ENCODE measurements around the gene CTIF. TPM values are rescaled to one million over a fixed set of nuclear protein-coding genes. Genes with fewer than 3 reads are reported as not detected.

Gene CTIF
- polyA plus RNA-seq, 3 donors, result 0.38 to 8.7 (median 1.2) TPM

- no peak for TF ChIP-seq CTCF (IDR thresholded peaks at IDR 0.05)
- Histone ChIP-seq H2AFZ (ENCODE audit: insufficient read depth, low read depth, low read length, poor library complexity, severe bottlenecking) (no peak overlapping the region), H3K27me3 (ENCODE audit: control insufficient read depth in 2 of 2, insufficient read depth in 2 of 2, low read length in 2 of 2) (no peaks in the 10 kb centered on the region), H3K4me1 (ENCODE audit: control insufficient read depth in 1 of 2, insufficient read depth in 2 of 2, low read length in 2 of 2) (peaks cover 25 to 35% of the 10 kb centered on the region in 2 donors), H4K20me1 (ENCODE audit: insufficient read depth, low read length) (no peaks in the 10 kb centered on the region), H3K36me3 (replicated peaks in 1 of 2; ENCODE audit: control insufficient read depth in 1 of 2, insufficient read depth in 2 of 2, low read length in 2 of 2) (no peaks in the 10 kb centered on the region), H3K27ac (ENCODE audit: low read depth in 1 of 2, low read length in 2 of 2) (no peak overlapping the region), H3K4me2 (replicated peaks; ENCODE audit: extremely low read depth, low read length, poor library complexity, severe bottlenecking) (no peak overlapping the region), H3K9me3 (replicated peaks in 1 of 2; ENCODE audit: control insufficient read depth in 1 of 2, insufficient read depth in 1 of 2, low read length in 2 of 2) (no peaks in the 10 kb centered on the region), H3K4me3 (replicated peaks in 1 of 3; ENCODE audit: low read depth in 2 of 3, low read length in 3 of 3) (no peak overlapping the region), H3K9ac (ENCODE audit: insufficient read depth, low read length, poor library complexity, severe bottlenecking) (no peak overlapping the region), H3K79me2 (ENCODE audit: insufficient read depth, low read length) (no peaks in the 10 kb centered on the region)
- intact Hi-C loops (cut with micrococcal nuclease), result no loop called here
- Mint-ChIP-seq H3K27ac (no peak overlapping the region), H3K4me1 (peaks cover 40% of the 10 kb centered on the region), H3K9me3 (peaks cover 0 to 5% (median 2%) of the 10 kb centered on the region in 7 donors), H3K27me3 (ENCODE audit: low read depth in 3 of 3) (no peaks in the 10 kb centered on the region), H3K36me3 (peaks cover 10 to 20% of the 10 kb centered on the region in 2 donors), H3K4me3 (no peak overlapping the region)
- 98% methylated on average over 9 of the region's 11 CpGs for WGBS (ENCODE audit: insufficient coverage)
- DNase-seq, result no peak
These were observed 309.1 kb downstream of the CTIF start for GRCh38 chr18:48847807-48848486.

- Histone ChIP-seq H3K27me3 (ENCODE audit: control insufficient read depth in 2 of 2, insufficient read depth in 2 of 2, low read length in 2 of 2) (no peaks in the 10 kb centered on the region), H3K9ac (ENCODE audit: insufficient read depth, low read length, poor library complexity, severe bottlenecking) (no peak overlapping the region), H3K4me2 (replicated peaks; ENCODE audit: extremely low read depth, low read length, poor library complexity, severe bottlenecking) (no peak overlapping the region), H2AFZ (ENCODE audit: insufficient read depth, low read depth, low read length, poor library complexity, severe bottlenecking) (no peak overlapping the region), H3K36me3 (replicated peaks in 1 of 2; ENCODE audit: control insufficient read depth in 1 of 2, insufficient read depth in 2 of 2, low read length in 2 of 2) (no peaks in the 10 kb centered on the region), H3K4me1 (ENCODE audit: control insufficient read depth in 1 of 2, insufficient read depth in 2 of 2, low read length in 2 of 2) (peaks cover 25 to 32% of the 10 kb centered on the region in 2 donors), H3K4me3 (replicated peaks in 1 of 3; ENCODE audit: low read depth in 2 of 3, low read length in 3 of 3) (no peak overlapping the region), H4K20me1 (ENCODE audit: insufficient read depth, low read length) (no peaks in the 10 kb centered on the region), H3K79me2 (ENCODE audit: insufficient read depth, low read length) (no peaks in the 10 kb centered on the region), H3K9me3 (replicated peaks in 1 of 2; ENCODE audit: control insufficient read depth in 1 of 2, insufficient read depth in 1 of 2, low read length in 2 of 2) (no peaks in the 10 kb centered on the region), H3K27ac (ENCODE audit: low read depth in 1 of 2, low read length in 2 of 2) (no peak overlapping the region)
- peaks cover 0 to 5% (median 2%) of the 10 kb centered on the region in 7 donors for H3K9me3 Mint-ChIP-seq
- H3K4me3 Mint-ChIP-seq, result no peak overlapping the region
- intact Hi-C loops (cut with micrococcal nuclease), result no loop called here
- no peak overlapping the region for H3K27ac Mint-ChIP-seq
- no peak for TF ChIP-seq CTCF (IDR thresholded peaks at IDR 0.05)
- 95% methylated on average over 12 of the region's 13 CpGs for WGBS (ENCODE audit: insufficient coverage)
- no peak for DNase-seq
- peaks cover 13 to 21% of the 10 kb centered on the region in 2 donors for H3K36me3 Mint-ChIP-seq
- peaks cover 0 to 3% (median 0%) of the 10 kb centered on the region in 3 donors for H3K27me3 Mint-ChIP-seq (ENCODE audit: low read depth in 3 of 3)
- peaks cover 37% of the 10 kb centered on the region for H3K4me1 Mint-ChIP-seq
These were observed 309.9 kb downstream of the CTIF start for GRCh38 chr18:48848641-48849143.
